BLaER1 treated with 17β-estradiol and CSF1 and Interleukin-3, amounts not matched to agents 10 nM and 100 nM (cell line): Measurements from ENCODE around the gene HDAC8.
"Not testable (repeated sequence)": the region's sequence is repeated elsewhere in the genome, so short reads cannot be mapped to it uniquely, and the experiment has no call there.

Experiments
- H3K27ac ChIP-seq, 11 experiments: shearing (Covaris generic); formaldehyde crosslinking; 2 replicates each; pipeline ENCODE4 v1.8.1; 2022
- H3K27me3 ChIP-seq, 11 experiments: shearing (Covaris generic); formaldehyde crosslinking; 2 replicates each; pipeline ENCODE4 v1.8.1; 2022
- H3K36me3 ChIP-seq, 11 experiments: shearing (Covaris generic); formaldehyde crosslinking; 2 replicates each; pipeline ENCODE4 v1.8.1; 2022
- H3K4me1 ChIP-seq, 10 experiments: shearing (Covaris generic); formaldehyde crosslinking; 2 replicates each; pipeline ENCODE4 v1.8.1; 2022
- H3K4me2 ChIP-seq, 11 experiments: shearing (Covaris generic); formaldehyde crosslinking; 2 replicates each; pipeline ENCODE4 v1.8.1; 2022
- H3K4me3 ChIP-seq, 10 experiments: shearing (Covaris generic); formaldehyde crosslinking; 2 replicates each; pipeline ENCODE4 v1.8.1; 2022
- H3K9ac ChIP-seq, 11 experiments: shearing (Covaris generic); formaldehyde crosslinking; 2 replicates each; pipeline ENCODE4 v1.8.1; 2022
- H3K9me3 ChIP-seq, 11 experiments: shearing (Covaris generic); formaldehyde crosslinking; replicated peaks in 1 of 11; 2 replicates each; pipeline ENCODE4 v1.8.1; 2022
- H4K20me1 ChIP-seq, 11 experiments: shearing (Covaris generic); formaldehyde crosslinking; 2 replicates each; pipeline ENCODE4 v1.8.1; 2022
- Cebpa-rat ChIP-seq, 11 experiments: shearing (Covaris generic); IDR thresholded peaks; 2 replicates each; pipeline ENCODE4 v1.8.1; 2022

HDAC8 gene

GRCh38 chrX:72584163-72584562, 11.5 kb upstream of the HDAC8 start:
- peaks cover 0 to 19% (median 13%) of the 10 kb centered on the region in 11 experiments; a peak in 16 of 22 replicates for H3K9me3 ChIP-seq
- H3K27me3 ChIP-seq: peaks cover 45 to 91% (median 79%) of the 10 kb centered on the region in 11 experiments
- no peak for TF ChIP-seq Cebpa-rat (IDR thresholded peaks at IDR 0.05)
- no peaks in the 10 kb centered on the region; a peak in 1 of 22 replicates for H4K20me1 ChIP-seq
- H3K4me2 ChIP-seq: no peak overlapping the region
- no peak overlapping the region for H3K4me3 ChIP-seq
- no peaks in the 10 kb centered on the region for H3K36me3 ChIP-seq
- 0 out of 20 replicates have a peak, but pooled peaks cover 0 to 4% (median 0%) of the 10 kb centered on the region in 10 experiments for H3K4me1 ChIP-seq
- no peak overlapping the region for H3K27ac ChIP-seq
- H3K9ac ChIP-seq: no peak overlapping the region

- H3K4me1 ChIP-seq: peaks cover 0 to 10% (median 5%) of the 10 kb centered on the region in 10 experiments; a peak in 7 of 20 replicates
- H3K4me3 ChIP-seq: no peak overlapping the region
- H3K27ac ChIP-seq: no peak overlapping the region
- no peaks in the 10 kb centered on the region for H3K36me3 ChIP-seq
- no peak overlapping the region for H3K4me2 ChIP-seq
- H3K9ac ChIP-seq: no peak overlapping the region
- TF ChIP-seq Cebpa-rat (IDR thresholded peaks at IDR 0.05): peak in 1 of 11 experiments; percentile 36; a peak in 1 of 22 replicates
- peaks cover 59 to 93% (median 90%) of the 10 kb centered on the region in 11 experiments for H3K27me3 ChIP-seq
- no peaks in the 10 kb centered on the region for H4K20me1 ChIP-seq
- no peaks in the 10 kb centered on the region for H3K9me3 ChIP-seq
These were observed 3.7 kb upstream of the HDAC8 start for GRCh38 chrX:72576141-72576894.

DNA sequence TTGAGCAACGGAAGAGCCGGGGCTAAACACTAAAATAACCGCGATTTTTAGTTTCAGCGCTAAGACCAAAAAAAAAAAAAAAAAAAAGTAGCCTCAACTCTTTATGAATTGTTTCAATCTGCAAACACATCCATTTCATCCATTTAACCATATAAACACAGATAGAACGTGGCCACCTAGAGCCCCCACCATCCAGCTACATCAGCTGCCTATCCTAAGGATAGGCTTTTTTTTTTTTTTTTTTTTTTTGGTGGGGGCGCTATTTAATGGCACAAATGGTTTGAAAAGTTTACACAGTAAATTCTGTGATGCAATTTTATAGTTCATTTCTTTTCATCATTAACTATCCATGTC, 492 bp upstream of the HDAC8 start:
- H3K36me3 ChIP-seq: peaks cover 0 to 21% (median 14%) of the 10 kb centered on the region in 11 experiments; a peak in 16 of 22 replicates
- peak overlapping the region in 9 of 11 experiments; percentile 3 to 45 (median 26); a peak in 6 of 22 replicates for H3K4me2 ChIP-seq
- H4K20me1 ChIP-seq: no peaks in the 10 kb centered on the region; a peak in 2 of 22 replicates
- H3K9me3 ChIP-seq: no peaks in the 10 kb centered on the region
- H3K27ac ChIP-seq: peak overlapping the region in 8 of 11 experiments; percentile 75 to 90 (median 80); a peak in 15 of 22 replicates
- TF ChIP-seq Cebpa-rat (IDR thresholded peaks at IDR 0.05): no peak
- peak overlapping the region; percentile 75 to 92 (median 83); a peak in 20 of 22 replicates for H3K9ac ChIP-seq
- H3K27me3 ChIP-seq: peaks cover 64 to 100% (median 87%) of the 10 kb centered on the region in 11 experiments
- H3K4me3 ChIP-seq: peak overlapping the region; percentile 59 to 78 (median 71)
- H3K4me1 ChIP-seq: peaks cover 0 to 7% (median 5%) of the 10 kb centered on the region in 10 experiments; a peak in 7 of 20 replicates

DNA sequence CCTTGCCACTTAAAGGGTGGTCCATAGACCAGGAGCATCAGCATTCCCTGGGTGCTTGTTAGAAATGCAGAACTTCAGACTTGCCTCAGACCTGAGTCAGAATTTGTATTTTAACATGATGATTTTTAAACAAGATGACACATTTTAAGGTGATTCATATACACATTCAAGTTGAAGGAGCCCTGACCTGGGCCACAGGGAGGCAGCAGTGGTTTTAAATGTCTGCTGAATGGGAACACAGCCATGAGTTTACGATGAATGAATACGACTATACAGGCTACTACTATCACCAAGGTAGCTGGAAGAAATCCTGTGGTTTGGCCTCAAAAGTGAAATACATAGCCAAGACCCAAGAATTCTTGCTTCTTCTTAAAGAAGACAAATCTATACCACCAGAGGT, 2.9 kb downstream of the HDAC8 start:
- Histone ChIP-seq H3K4me1 (peaks cover 0 to 7% (median 5%) of the 10 kb centered on the region in 10 experiments; a peak in 7 of 20 replicates), H4K20me1 (no peaks in the 10 kb centered on the region; a peak in 3 of 22 replicates), H3K4me2 (no peak overlapping the region), H3K9ac (no peak overlapping the region), H3K36me3 (peaks cover 27 to 54% (median 46%) of the 10 kb centered on the region in 11 experiments; a peak in 21 of 22 replicates), H3K4me3 (no peak overlapping the region), H3K27me3 (peaks cover 61 to 100% (median 91%) of the 10 kb centered on the region in 11 experiments), H3K9me3 (no peaks in the 10 kb centered on the region), H3K27ac (no peak overlapping the region)
- TF ChIP-seq Cebpa-rat (IDR thresholded peaks at IDR 0.05): no peak

GRCh38 chrX:72568406-72569092, 4.1 kb downstream of the HDAC8 start:
- H3K36me3 ChIP-seq: peaks cover 34 to 65% (median 53%) of the 10 kb centered on the region in 11 experiments; a peak in 21 of 22 replicates
- no peaks in the 10 kb centered on the region for H3K9me3 ChIP-seq
- no peak for TF ChIP-seq Cebpa-rat (IDR thresholded peaks at IDR 0.05)

GRCh38 chrX:72566448-72566847, 6.2 kb downstream of the HDAC8 start:
- Histone ChIP-seq H3K36me3 (peaks cover 47 to 84% (median 65%) of the 10 kb centered on the region in 11 experiments; a peak in 21 of 22 replicates), H3K27me3 (peaks cover 56 to 97% (median 81%) of the 10 kb centered on the region in 11 experiments), H4K20me1 (no peaks in the 10 kb centered on the region; a peak in 3 of 22 replicates), H3K4me1 (peaks cover 0 to 2% (median under 1%) of the 10 kb centered on the region in 10 experiments; a peak in 3 of 20 replicates), H3K4me2 (no peak overlapping the region), H3K27ac (no peak overlapping the region), H3K9ac (no peak overlapping the region), H3K4me3 (no peak overlapping the region), H3K9me3 (peaks cover 0 to 9% (median 2%) of the 10 kb centered on the region in 11 experiments; a peak in 5 of 22 replicates)
- TF ChIP-seq Cebpa-rat (IDR thresholded peaks at IDR 0.05): no peak

More at GRCh38 chrX:72568406-72569092, 4.1 kb downstream of the HDAC8 start:
- H3K9ac ChIP-seq: no peak overlapping the region
- no peak overlapping the region for H3K27ac ChIP-seq
- no peaks in the 10 kb centered on the region; a peak in 3 of 22 replicates for H4K20me1 ChIP-seq
- H3K27me3 ChIP-seq: peaks cover 56 to 99% (median 90%) of the 10 kb centered on the region in 11 experiments
- H3K4me2 ChIP-seq: no peak overlapping the region
- H3K4me1 ChIP-seq: peaks cover 0 to 7% (median 5%) of the 10 kb centered on the region in 10 experiments; a peak in 7 of 20 replicates
- H3K4me3 ChIP-seq: no peak overlapping the region

DNA sequence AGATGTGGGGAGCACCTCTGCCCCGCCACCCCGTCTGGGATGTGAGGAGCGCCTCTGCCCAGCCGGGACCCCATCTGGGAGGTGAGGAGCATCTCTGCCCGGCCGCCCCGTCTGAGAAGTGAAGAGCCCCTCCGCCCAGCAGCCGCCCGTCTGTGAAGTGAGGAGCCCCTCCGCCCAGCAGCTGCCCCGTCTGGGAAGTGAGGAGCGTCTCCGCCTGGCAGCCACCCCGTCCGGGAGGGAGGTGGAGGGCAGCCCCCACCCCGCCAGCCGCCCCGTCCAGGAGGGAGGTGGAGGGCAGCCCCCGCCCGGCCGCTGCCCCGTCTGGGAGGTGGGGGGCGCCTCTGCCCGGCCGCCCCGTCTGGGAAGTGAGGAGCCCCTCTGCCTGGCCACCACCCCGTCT, 13.0 kb downstream of the HDAC8 start:
- Histone ChIP-seq H3K9me3 (peaks cover 0 to 27% (median 17%) of the 10 kb centered on the region in 11 experiments), H3K27me3 (peaks cover 15 to 75% (median 60%) of the 10 kb centered on the region in 11 experiments), H3K36me3 (peaks cover 17 to 50% (median 27%) of the 10 kb centered on the region in 11 experiments; a peak in 19 of 22 replicates)
- not testable (repeated sequence) for H3K9ac ChIP-seq, H3K27ac ChIP-seq, H3K4me1 ChIP-seq, H3K4me3 ChIP-seq, H4K20me1 ChIP-seq, H3K4me2 ChIP-seq

- Histone ChIP-seq H3K27ac (no peak overlapping the region), H3K9me3 (peaks cover 0 to 10% (median 3%) of the 10 kb centered on the region in 11 experiments; a peak in 21 of 22 replicates), H3K27me3 (peaks cover 26 to 78% (median 69%) of the 10 kb centered on the region in 11 experiments), H3K9ac (no peak overlapping the region), H3K4me2 (no peak overlapping the region), H4K20me1 (peaks cover 0 to 8% (median 5%) of the 10 kb centered on the region in 11 experiments; a peak in 1 of 22 replicates), H3K4me3 (no peak overlapping the region), H3K36me3 (peaks cover 0 to 29% (median 6%) of the 10 kb centered on the region in 11 experiments; a peak in 5 of 22 replicates), H3K4me1 (no peaks in the 10 kb centered on the region)
- no peak for TF ChIP-seq Cebpa-rat (IDR thresholded peaks at IDR 0.05)
These were observed 18.0 kb downstream of the HDAC8 start for GRCh38 chrX:72554448-72555140.

DNA sequence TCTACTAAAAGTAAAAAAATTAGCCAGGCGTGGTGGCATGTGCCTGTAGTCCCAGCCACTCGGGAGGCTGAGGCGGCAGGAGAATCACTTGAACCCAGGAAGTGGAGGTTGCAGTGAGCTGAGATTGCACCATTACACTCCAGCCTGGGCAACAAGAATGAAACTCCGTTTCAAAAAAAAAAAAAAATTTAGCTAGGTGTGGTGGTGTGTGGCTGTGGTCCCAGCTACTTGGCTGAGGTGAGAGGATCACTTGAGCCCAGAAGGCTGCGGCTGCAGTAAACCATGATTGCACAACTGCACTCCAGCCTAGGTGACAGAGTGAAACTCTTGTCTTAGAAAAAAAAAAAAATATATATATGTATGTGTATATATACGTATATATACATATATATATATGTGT, 20.2 kb downstream of the HDAC8 start:
- not testable (repeated sequence) for H3K4me1 ChIP-seq, H3K9ac ChIP-seq, H3K9me3 ChIP-seq, H4K20me1 ChIP-seq, H3K27ac ChIP-seq, H3K4me3 ChIP-seq, H3K4me2 ChIP-seq
- Histone ChIP-seq H3K27me3 (peaks cover 41 to 89% (median 79%) of the 10 kb centered on the region in 11 experiments), H3K36me3 (peaks cover 0 to 32% (median 8%) of the 10 kb centered on the region in 11 experiments; a peak in 7 of 22 replicates)
